HG03159 (cell line): ENCODE data around the gene KLF12.
A peak's percentile ranks its signal among the peaks of the same experiment; 100 is the strongest.

Experiments
- ATAC-seq: cut with Tn5 transposase; IDR thresholded peaks from one replicate; pipeline ENCODE4 v1.9.1; 2021; ENCODE audit warnings: mild to moderate bottlenecking, moderate library complexity; ENCODE audit not compliant: unreplicated experiment

KLF12 gene

GRCh38 chr13:74135326-74136083 is 1.3 kb upstream of the KLF12 start:
- ATAC-seq: peak; percentile 47

DNA sequence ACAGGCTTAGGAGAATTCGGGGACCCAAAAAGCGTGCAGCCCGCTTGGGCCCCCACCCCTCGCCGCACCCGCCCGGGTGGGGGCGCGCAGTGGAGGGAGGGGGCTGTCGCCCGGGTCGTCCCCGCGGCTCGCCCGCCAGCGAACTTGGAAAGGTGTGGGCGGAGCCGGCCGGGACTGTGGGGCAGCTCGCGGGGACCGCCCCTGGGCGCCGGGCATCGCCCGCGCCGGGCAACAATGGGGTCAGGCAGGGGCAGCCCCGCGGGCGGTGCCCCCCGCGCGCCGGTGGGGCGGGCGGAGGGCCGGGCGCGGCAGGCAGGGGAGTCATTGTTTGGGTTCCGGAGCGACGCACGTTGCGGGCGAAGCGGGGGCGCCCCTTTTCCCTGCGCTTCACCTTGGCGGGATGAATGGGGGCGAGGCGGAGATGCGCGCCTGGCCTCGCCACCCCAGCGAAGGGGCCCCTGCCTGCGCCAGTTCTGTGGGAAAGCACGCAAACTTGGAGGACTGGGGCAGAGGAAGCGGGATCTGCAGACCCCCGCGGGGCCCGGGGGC is 647 bp upstream of the KLF12 start:
- peak; percentile 19 for ATAC-seq

GRCh38 chr13:74133657-74134201 is 475 bp downstream of the KLF12 start:
- ATAC-seq: peak; percentile 51

DNA sequence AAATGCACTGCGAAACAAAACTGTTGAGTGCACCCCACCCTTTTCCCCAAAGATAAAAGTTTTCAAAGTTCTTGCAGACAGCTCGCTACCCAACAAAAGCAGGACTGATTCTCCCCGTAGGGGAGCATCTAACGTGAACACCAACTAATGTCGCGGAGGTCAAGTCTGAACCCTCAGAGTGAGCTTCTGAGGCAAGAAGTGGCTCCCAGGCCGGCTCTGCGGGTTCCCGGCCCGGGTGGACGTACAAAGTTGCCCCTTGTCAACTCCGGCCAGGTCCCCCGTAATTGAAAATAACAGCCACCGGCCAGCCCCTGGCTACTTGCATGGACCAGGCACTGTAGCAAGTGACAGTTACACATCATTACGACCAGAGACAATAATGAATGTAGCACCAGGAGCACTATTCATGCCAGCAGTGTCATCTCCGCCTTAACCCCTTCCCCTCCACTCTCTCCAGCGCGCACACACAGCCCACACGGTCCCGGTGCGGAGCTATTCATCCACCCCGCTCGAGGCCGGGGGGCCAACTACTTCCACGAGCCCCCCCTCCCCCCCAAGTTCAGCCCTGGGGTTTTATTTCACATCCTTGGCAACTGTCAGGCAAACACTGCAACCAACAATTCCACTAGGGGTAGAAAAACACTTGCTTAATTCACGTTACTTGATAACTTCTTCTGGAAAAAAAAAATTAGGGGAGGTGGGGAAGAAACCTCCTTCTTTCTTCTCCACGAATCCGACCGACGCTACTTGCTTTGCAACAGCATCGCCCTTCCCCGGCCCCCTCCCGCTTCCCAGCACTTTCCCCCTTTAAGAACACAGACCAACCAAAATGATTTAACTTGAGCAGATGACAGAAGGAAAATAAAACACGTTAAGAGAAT is 1.2 kb downstream of the KLF12 start:
- ATAC-seq: no peak

DNA sequence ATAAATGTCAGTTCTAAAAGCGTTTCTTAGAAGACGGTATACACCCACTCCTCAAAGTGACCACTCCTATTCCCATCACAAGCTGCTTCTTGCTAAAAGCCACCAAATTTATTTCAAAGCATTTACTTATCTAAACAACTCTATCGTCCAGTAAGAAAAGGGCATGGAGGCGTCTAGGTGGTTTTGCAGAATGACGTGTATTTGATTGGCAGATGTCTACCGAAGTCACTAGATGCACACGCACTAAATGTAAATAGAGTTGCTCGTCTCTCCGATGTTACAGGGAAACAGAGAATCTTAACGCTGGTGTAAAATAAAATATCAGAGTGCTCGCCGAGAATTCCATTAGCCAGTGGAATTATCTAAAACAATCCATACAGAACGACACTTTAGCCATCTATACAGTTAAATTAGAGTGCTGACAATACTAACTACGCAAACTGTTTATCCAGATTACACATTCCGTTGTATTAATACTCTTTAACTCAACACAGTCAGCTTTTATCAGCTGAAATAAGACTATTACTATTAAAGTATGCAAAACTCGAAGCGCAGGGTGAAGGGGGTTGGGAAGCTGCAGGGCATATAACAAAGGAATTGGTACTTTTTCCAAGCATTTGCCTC is 1.9 kb downstream of the KLF12 start:
- no peak for ATAC-seq

DNA sequence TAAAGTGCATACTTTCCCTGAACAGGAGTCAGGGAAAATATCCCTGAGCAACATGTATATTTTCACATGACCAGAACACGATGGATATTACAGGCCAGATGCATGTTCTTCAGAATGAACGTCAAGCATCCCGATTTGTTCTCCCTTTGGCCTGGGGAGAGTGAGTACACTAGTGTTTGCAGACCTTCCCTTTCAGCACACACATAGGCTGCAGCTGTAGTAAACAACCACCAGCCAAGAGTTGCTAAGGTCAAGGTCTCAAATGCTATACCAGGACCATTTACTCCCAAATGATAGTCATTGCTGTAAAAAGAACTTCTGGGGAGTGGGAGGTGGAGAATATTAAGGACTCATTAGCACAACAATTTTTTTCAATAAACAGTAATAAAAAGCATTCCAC is 3.0 kb downstream of the KLF12 start:
- ATAC-seq: no peak

DNA sequence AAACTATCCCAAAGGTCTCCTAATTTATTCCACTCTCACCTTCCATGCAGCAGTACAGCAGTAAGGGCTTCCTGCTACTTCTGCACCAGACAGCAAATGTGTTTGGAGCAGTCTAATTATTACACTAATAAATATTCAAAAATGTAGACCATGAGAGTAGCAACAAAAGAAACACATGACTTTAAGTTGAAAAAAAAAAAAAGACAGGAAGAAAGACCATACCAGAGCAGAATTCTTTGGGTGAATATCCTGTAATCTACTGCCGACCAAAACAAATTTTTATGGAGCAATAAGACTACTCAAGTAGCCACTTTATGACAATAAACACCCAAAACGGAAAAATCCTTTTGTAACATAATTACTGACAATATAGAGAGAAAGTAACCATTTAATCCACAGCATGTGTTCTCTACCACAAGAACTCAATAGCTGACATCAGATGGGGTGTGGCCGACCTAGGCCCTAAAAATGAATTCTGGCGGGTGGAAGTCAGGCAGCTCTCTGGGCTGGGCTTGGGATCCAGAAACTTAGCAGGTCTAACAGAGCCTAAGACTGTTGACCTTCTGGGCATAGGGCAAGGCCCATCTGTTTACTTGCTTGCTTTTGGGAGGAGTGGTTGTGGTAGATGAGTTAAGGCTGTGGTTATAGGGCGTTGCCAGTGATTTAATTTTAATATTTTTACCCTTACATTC is 4.6 kb downstream of the KLF12 start:
- ATAC-seq: no peak

DNA sequence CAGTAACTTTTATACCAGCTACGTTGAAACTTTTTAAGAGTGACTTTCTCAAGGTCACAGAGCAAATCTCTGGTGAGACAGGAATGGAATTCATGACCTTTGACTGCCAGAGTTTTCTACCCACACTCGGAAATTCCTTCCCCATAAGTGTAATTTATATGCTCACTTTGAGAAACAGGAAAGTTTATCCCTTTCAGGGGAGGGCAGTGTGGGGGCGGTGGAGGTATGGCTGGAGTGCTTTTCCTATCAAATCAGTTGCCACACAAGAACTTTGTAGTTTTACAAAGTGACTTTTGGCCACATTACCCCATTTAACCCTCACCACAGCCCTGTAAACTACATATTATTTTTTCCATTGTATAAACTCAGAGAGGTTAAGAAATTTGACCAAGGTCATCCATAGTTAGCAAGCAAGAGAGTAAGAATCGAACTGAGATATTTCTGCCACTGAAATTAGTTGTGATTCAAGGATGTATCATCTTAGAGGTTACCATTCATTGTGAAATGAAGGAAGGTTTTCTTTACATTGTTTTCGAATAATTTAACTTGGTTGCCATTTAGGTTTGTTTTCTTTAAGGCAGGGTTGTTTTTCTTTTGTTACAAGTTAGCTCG is 5.9 kb downstream of the KLF12 start:
- ATAC-seq: no peak

GRCh38 chr13:74118328-74118727 is 15.9 kb downstream of the KLF12 start:
- ATAC-seq: no peak

- no peak for ATAC-seq
Measured at GRCh38 chr13:74117207-74117705, 16.9 kb downstream of the KLF12 start.

DNA sequence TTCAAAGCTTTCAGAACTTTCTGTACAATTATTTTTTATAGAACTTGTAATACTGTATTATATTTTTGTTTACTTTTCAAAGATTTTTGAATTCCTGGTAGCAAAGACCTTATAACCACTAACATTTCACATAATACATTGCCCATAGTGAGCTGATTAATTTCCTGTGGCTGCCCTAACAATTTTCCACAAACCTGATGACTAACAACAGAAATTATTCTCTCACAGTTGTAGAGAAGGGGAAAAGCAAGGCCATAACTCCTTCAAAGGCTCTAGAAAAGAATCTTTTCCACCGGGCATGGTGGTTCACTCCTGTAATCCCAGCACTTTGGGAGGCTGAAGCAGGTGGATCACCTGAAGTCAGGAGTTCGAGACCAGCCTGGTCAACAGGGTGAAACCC is 19.1 kb downstream of the KLF12 start:
- ATAC-seq: no peak

GRCh38 chr13:74114641-74115040 is 19.6 kb downstream of the KLF12 start:
- ATAC-seq: no peak

GRCh38 chr13:74114202-74114601 is 20.0 kb downstream of the KLF12 start:
- ATAC-seq: no peak

DNA sequence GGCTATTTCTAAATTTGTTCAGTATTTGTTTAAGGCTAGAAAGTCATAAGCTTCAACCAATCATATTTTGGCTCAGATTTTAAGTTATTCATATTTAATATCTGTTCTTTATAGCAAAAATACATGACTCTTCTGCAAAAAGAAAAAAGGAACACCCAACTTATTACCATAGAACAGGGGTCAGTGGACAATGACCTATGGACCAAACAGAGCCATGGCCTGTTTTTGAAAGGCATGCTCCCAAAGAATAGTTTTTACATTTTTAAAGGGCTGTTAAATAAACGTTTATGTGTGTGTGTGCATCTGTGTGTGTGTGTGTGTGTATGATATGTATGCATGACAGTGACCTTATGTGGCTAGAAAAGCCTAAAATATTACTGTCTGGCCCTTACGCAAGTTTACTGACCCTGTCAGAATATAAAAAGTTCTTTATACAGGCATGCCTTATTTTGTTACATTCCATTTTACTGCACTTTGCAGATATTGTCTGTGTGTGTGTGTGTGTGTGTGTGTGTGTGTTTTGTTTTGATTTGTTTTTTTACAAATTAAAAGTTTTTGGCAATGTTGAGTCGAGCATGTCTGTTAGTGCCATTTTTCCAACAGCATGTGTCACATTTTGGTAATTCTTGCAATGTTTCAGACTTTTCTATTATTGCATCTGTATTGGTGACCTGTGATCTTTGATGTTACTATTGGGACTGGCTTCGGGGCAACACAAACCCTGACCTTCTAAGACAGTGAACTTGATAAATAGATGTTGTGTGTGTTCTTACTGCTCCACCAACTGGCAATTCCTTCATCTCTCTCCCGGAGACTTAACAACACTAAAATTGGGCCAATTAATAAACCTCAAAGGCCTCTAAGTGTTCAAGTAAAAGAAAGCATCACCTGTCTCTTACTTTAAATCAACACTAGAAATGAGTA is 22.0 kb downstream of the KLF12 start:
- no peak for ATAC-seq

DNA sequence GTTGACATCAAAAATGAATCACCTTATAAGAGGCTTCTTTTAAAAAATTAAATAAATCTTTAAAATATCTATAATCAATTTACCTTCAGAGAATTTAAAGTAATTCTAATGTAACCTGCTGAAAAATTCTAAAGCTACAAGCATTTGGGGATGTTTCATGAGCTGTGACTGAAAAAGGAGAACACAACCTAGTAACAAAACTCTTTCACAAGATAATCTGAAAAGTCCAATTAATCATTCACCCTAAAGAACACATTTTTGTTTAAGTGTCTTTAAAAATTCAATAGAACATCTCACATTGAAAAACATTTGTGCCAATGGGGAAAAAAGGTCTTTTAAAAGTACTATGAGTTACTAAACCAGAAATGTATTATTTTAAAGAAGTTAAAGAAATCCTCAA is 22.8 kb downstream of the KLF12 start:
- ATAC-seq: no peak

- no peak for ATAC-seq
Measured at GRCh38 chr13:74110053-74110452, 24.2 kb downstream of the KLF12 start.

- ATAC-seq: no peak
Measured at GRCh38 chr13:74107598-74107997, 26.6 kb downstream of the KLF12 start.

- no peak for ATAC-seq
Measured at GRCh38 chr13:74105871-74106270, 28.3 kb downstream of the KLF12 start.
